ENCODE measurements around the gene SHOC2.

GRCh38 chr10:110872984-110873923 is 46.1 kb upstream of the SHOC2 start:
- TF ChIP-seq CTCF (IDR thresholded peaks at IDR 0.05; ENCODE audit: control extremely low read depth in 1 of 3, insufficient read depth in 1 of 3, low read depth in 1 of 3, low read length in 3 of 3) (no peak), CHD2 (IDR thresholded peaks at IDR 0.05; ENCODE audit: low read length) (no peak), CREB1 (IDR thresholded peaks at IDR 0.05) (no peak), TAF1 (IDR thresholded peaks at IDR 0.05; ENCODE audit: low read depth, low read length) (no peak), JUND (IDR thresholded peaks at IDR 0.05; ENCODE audit: low read length) (no peak), POLR2A (IDR thresholded peaks at IDR 0.05; ENCODE audit: control extremely low read depth in 1 of 2, low read depth in 2 of 2, low read length in 2 of 2) (no peak), NRF1 (IDR thresholded peaks at IDR 0.05; ENCODE audit: low read depth, low read length) (no peak), MAX (IDR thresholded peaks at IDR 0.05) (no peak), EZH2 (IDR thresholded peaks at IDR 0.05; ENCODE audit: low read depth, low read length, severe bottlenecking) (no peak)

Measured in H1 (cell line).